Keratinocyte (primary cell): Measurements from ENCODE around the gene MEGF11.

ENCODE experiments used
- CTCF ChIP-seq, 3 experiments: IDR thresholded peaks in 1 of 3; conservative IDR thresholded peaks in 1 of 3; optimal IDR thresholded peaks in 1 of 3; 2 replicates in 2 of 3; 3 replicates in 1 of 3; pipeline versions ENCODE3 to v1.5.1; 2011; ENCODE audit warnings: low read length in 3 of 3, mild to moderate bottlenecking in 3 of 3, moderate library complexity in 2 of 3, control low read depth in 1 of 3, inconsistent platforms in 1 of 3; ENCODE audit not compliant: insufficient read depth in 2 of 3; ENCODE audit errors: extremely low read depth in 1 of 3
- EZH2 ChIP-seq: IDR thresholded peaks from one replicate; pipeline ENCODE4 v1.6.1; 2012; ENCODE audit warnings: inconsistent platforms, mild to moderate bottlenecking, low read length, moderate library complexity

- no peak for TF ChIP-seq CTCF (optimal IDR thresholded peaks at IDR 0.05 in 1 of 3, IDR thresholded peaks at IDR 0.05 in 1 of 3, conservative IDR thresholded peaks at IDR 0.05 in 1 of 3; ENCODE audit: extremely low read depth in 1 of 3, insufficient read depth in 2 of 3, low read length in 3 of 3)
- no peak for TF ChIP-seq EZH2
Measured at GRCh38 chr15:66270932-66271331, 17.4 kb upstream of the MEGF11 start.
